NCI-H69 (cell line): Measurements from ENCODE around the gene EGFL7.

Experiments used
- DNase-seq: peaks from one replicate; lab custom pipeline; 2025; lab: John Stamatoyannopoulos, UW

The EGFL7 gene

DNA sequence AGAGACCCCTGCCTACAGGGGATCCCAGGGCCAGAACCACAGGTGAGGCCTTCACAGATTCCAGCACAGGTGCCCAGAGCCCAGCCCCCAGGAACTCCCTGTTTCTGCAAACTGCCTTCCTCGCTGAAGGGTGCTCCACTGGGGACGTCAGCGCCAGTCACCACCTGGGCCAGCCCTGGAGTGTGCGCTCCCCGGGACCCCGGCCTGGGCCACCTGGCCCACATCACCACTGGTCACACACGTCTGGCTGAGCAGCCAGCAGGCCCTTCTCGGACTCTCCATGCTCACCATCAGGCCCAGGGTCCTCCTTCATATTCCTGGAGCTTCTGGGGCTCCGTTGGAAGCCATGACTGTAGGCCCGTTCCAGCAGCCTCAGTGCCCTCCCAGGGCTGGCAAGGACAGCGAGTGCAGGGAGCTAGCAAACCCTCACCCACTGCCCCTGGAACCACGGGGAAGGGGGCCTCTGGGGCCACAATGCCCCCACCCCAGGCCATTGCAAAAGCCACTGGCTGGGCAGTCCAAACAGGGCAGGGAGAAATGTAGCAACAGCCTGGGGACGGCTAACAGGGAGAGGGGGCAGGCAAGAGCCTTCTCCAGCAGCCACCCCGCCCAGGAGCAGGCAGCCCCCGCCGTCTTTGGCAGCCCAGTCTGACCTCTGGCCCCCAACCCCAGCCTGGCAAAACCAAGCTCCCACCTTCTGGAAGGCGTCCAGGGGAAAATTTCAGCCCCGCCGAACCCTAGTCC, 23.2 kb downstream of the EGFL7 start:
- peak; percentile 36 for DNase-seq

DNA sequence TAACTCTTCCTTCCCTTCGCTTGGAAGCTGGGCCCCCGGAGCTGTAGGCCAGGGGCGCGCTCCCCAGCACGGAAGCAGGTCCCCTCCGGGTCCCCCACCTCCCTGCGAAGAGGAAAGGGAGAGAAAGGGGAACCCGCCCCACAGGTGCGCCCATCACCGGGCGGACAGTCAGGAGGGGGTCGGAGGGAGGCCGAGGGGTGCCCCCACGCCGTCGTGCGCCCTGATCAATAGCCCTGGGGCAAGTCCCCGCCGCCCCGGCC, 23.7 kb downstream of the EGFL7 start:
- no peak for DNase-seq

DNA sequence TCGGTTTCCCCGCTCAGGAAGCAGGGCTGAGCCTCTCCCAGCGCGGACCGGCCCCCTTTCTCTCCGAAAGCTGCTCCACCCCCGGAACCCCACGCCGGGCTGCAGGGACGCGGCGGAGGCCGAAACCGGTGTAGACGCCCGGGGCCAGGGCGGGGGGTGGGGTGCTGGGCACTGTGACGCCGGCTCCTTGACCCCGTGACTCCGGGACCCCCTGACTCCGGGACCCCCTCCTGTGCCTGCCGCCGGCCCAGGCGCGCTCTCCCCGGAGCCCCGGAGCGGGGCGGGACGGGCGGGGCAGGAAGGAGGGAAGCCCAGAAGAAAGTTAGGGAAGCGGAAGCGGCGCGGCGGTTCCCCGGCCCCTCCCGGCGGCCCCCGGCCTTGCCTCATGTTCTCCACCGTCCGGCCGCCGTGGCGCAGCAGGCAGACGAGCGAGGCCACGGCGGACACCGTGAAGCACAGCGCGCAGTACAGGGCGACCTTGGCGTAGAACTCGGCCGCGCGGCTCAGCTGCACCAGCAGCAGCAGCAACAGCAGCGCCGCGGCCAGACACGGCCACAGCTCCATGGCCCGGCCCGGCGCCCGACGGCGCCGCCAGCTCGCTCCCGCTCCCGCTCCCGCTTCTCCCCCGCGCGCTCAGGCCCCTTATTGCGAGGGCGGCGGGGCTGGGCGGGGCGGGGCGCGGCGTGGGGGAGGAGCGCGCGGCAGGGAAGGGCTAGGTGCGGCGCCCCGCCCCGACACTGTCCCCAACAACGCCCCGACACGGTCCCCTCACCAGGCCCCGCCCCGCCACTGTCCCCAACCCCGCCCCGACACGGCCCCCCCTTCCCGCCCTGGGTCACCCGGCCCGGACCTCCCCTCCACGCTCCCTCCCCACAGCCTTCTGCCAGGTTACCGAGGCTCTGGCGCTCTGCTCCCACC, 24.3 kb downstream of the EGFL7 start, which contains the start of gene AGPAT2:
TSS of gene AGPAT2 (minus strand) at position 664 of the 918 bp plus-strand sequence. CDS start at position 564, 100 bp downstream.
- peak; percentile 86 for DNase-seq

DNA sequence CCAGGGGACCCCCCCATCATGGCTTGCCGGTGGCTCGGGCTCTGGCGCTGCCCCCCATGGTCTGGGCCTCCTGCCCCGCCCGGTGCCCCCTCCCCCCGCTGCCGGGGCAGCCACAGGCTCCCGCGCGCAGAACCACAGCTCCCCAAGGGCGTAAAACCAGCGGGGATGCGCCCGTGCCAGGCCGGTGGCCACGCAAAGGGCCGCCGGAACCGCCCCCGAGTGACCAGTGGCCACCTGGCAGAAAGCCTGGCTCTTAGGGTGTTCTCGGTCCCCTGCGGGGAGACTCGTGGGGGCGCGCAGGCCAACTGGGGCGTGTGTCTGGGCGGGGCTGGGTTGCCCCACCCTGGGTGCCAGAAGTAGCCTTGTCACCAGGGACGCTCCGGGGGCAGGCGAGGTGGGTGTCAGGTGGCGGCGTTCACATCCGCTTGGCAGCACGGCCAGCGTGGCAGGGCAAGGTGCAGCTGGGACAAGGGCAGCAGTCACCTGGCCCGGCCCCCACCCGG, 25.1 kb downstream of the EGFL7 start:
- no peak for DNase-seq

DNA sequence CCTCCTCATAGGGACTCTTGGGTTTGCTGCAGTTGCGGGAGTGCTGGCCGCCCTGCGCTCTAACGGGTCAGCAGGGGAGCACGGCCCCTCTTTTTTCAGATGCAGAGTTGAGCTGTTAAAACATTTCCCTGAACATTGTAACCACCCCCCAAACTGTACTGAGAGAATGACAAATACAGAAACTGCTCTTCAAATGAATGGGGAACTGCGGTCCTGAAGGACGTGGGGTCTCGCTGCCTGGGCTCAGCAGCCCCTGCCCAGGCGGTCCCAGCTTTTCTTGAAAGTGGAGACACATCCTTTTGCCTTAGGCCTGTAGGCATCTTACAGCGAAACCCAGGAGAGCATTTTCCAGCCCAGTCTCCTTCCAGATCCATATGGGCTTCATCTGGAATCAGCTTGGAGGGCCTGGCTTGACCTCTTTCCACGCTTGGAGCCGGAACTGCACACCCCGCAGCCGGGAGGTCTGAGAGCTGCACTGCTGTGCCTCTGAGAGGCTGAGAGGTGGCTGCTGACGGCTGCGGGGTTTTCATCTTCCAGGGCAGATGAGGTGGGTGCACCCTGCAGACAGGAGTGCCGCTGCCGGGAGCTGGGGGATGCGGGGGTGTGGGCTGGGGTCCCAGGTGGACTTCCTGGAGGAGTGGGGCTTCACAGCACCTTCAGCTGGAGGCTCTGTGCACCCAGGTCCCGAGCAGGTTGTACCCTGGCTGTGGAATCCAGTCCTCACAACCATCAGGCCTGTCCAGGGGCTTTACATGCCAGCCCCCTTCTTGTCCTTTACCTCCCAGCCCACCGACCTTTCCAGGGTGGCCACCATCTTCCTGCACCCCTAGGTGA, 25.8 kb downstream of the EGFL7 start:
- DNase-seq = peak; percentile 22

DNA sequence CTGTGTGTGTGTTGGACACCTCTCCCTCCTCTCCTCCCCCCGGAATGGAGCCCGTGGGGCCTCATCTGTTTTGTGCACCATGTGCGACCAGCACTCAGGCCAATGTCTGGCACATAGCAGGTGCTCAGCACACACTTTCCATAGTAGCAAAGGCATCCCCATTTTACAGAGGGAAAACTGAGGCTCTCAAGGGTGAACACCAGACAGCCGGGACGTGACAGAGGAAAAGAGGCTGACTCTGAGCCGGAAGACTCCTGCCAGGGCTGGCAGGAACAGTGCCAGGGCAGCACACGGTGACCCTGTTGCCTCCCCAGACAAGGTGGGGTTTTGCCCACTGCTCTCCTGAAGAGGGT, 26.4 kb downstream of the EGFL7 start:
- no peak for DNase-seq

DNA sequence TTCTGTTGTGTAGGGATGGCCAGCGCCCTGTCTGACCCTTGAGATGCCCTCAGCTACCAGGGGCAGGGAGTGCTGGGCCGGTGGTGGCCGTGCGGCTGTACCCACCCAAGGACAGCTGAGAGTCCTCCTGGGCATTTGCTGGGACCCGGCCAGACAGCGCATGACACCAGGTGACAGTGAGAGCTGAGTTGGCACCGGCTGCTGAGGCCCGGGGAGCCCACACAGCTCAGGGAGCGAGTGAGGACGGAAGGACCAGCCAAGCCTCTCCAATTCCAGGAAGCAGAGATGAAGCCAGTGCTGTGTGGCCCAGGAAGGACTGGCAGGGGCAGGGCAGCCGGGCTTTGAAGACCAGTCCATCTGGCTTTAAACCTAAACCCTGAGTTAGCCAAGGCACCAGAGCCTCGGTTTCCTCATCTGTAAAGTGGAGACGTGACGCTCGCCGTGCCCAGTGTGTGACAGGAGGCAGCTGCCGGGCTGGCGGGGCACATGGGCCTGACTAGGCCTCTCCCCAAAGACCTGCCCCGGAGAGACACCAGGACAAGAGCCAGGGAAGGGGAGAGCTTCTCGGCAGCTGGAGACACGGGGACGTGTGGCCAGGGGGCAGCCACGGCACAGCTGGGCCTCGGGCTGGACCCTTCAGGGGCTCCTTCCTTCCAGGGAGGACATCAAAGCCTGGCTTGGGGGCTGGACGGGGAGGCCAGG, 27.5 kb downstream of the EGFL7 start:
- peak; percentile 45 for DNase-seq

DNA sequence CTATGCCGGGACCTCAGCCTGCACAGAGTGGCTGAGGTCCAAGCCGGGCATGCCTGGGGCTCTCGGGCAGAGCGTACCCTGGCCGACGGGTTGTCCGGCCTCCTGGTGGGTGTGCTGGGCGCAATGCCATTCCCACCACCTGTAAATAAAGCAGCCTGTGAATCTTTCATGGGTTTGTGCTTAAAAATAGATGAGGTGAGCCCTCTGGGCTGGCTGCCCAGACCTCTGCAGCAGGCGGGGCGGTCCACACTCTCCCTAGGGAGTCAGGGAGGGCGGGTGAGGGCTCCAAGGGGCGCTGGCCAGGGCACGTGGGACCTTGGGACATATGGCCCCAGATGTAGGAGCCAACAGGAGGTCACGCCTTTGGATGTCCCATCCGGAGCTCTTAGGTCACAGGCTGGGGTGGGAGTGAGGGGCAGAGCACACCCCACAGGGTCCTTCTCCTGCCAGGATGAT, 28.1 kb downstream of the EGFL7 start:
- peak; percentile 90 for DNase-seq

DNA sequence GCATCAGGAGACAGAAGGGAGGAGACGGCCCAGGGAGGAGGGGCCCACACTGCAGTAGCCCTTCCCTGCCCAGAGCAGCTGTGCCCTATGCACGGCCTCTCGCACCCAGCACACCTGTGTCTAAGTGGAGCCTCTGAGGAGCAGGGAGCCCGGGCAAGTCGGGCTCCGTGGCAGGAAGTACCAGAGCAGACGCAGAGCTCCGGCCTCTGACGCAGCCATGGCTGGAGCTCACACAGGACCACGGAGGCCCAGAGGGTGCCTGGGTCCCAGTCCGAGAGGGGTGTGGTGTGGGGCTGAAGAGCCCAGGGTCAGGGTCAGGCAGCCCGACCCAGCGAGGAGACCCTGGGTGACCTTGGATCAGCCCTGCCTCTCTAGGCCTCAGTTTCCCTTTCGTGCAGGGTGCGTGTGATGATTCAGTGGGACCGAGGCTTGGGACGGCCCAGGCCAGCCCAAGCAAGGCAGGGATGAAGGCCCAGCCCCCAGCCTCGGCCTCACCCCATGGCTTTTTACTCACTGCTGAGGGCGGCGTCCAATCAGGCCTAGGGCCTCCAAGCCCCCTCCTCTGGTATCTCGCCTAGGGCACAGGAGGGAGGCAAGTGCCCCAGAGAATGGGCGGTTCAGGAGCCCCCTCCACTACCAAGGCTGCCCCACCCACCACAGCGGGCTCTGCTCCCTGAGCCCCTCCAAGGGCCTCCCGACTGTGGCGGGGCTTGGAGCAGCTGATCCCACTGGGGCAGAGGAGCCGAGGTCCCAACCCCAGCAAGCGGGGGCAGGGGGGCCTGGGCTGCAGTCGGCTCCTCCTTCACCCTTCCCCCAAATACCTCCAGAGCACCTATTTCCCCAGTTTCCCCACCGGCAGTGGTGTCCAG, 28.8 kb downstream of the EGFL7 start:
- DNase-seq = peak; percentile 90

DNA sequence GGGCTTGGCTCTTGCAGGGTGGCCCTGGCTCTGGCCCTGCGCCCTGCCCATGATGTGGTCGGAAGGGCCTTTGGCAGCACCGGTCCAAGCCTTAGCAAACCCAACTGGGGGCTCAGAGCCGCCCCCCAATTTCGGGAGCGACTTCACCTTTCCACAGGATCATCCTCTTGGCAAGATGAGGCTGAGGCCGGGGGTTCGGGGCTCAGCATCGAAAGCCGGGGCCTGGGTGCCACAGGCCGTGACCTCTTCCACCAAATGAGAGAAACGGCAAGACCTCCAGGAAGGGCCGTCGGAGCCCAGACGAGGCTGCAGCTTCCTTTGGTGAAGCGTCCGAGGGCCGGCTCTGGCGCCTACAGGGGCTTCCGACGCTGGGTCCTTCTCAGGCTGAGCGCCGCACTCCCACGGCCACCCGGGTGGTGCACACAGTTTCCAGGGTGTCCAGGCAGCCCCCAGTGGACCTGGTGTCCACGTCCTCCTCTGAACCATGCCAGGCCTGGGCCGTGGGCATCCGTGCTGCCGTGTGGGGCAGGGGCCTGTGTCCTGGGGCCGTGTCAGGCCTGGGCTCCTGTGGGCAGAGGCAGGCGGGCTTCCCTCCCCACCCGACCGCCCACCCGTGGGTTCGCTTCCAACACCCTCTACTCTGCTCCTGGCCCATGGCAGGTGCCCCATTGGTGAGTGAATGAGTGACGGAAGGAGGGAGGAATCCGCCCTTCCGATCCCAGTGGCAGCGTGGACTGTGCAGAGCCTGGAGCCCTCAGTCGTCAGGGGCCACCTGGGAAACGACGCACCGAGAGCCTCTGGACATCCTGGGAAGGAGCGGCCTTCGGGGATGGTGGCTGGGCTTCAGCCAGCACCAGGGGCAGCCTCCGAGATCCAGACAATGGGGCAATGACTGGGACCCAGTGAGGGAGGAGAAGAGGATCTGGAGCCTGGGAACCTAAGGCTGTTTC, 29.7 kb downstream of the EGFL7 start:
- DNase-seq = no peak

DNA sequence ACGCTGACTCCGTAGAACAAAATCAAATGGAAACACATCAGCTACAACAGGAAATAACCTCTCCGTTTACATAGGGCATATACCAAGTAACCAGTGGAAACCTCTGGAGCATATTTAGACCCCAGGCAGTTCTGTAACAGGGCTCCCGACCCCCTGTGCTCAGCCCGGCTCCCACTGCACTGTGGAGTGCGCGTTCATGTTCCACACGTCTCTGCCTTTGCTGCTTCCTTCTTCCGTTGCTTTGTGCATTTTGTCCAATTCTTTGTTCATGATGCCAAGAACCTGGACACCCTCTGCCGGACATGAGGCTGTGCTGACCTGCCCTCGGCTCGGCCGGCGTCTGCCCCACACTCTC, 30.4 kb downstream of the EGFL7 start:
- no peak for DNase-seq

DNA sequence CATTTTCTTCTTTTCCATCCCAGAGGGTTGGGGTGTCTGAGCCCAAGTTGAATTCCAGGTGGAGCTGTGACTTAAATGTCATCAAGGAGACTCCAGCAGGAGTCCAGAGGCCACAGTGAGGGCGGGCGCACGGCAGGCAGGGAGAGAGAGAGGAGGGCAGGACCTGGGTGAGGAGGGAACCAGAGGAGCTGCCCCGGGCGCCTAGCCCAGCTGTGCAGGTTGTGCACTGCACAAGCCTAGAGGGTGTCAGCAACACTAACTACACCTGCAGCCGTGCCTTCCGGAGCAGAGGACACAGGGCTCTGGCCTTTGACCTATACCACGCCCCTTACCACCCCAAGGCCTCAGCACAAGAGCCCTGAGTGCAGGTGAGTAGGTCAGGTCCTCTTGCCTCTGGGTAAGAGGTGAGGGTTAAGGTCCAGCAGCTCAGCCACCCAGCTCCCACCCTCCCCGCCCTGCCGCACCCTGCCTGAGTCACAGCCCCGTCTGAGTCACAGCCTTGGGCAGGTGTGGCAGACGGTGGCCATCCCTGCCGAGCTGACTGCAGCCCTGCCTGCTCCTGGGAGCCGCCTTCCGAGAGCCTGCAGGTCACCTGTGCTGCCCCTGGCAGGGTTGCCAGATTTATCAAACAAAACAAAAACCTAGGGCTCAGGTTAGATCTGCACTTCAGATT, 30.9 kb downstream of the EGFL7 start:
- peak; percentile 83 for DNase-seq

DNA sequence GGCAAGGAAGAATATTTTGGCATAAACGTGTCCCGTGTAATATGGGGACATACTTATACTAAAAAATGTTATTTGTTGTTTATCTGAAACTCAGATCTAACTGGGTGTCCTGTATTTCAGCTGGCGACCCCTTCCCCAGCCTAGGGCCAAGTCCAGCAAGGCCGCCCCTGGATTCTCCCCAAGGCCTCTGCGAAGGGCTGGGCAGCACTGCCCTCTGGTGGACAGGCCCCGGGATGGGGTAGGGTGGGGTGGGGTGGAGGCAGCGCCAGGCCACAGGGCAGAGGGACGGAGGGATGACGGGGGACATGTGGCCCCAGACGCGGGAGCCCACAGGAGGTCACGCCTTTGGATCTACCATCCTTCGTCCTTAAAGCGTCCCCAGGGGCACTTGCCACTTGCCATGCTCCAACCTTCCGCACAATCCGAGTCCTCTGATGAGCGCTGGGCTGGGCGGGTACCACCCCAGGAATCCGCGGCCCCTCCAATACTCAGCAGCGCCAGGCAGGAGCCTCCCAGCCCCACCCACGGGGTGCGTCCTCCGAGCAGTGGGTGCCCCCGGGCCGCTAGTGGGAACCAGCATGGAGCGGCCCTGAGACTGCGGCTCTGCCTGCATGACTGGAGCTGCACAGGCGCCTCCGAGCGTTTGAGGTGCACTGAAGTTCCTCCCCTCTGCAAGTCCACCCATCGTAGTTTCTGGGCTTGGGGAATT, 31.6 kb downstream of the EGFL7 start:
- peak; percentile 77 for DNase-seq

DNA sequence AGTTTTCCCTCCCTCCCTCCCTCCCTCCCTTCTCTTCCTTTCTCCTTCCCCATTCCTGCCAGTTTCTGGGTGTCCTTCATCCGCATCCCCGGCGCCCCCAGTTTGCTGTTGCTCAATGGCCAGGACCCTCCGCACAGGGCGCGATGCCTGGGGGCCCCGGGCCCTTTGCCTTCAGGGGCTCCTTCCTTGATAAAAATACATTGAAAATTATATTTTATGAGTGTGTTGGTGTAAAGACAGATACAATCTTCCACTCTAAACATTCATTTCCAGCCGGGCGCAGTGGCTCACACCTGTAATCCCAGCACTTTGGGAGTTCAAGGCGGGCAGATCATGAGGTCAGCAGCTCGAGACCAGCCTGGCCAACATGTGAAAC, 32.1 kb downstream of the EGFL7 start:
- no peak for DNase-seq

DNA sequence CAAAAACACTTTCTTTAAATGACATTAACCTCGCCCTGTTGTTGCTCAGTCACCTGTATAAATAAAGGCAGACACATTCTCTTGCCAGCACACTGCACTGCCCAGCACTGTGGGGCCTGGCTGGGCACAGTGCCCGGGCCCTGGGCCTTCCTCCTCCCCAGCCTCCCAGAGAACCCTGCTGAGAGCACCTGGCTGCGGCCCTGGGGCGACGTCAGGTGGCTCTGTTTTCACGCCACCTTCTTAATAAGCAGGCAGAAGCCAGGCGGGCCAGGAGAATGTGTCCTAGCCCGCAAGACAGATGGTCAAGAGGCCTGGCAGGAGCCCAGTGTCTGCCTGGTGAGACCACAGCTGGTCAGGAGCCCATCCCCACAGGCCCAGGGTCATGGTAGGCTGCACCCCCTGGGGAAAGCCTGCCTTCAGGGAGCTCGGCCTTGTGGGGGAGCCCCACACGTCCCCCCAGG, 32.7 kb downstream of the EGFL7 start:
- peak; percentile 99 for DNase-seq

DNA sequence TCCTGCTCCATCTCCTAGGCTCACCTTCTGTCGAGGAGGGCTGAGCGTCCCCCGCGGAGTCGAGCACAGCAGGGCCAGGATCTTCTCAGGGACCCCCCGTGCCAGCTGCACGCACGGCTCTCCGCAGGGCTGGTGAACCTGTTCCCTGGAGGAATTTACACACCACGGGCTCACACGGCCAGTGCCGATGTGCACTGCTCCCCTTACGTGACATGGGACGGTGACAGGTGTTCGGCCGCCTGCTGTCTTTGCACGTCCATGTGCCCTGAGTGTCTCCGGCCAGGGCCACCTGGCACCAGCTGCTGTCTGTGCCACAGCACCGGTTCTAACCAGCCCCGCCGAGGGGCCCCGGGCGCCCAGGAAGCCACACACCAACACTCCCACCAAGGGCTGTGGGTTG, 33.2 kb downstream of the EGFL7 start:
- peak; percentile 97 for DNase-seq

DNA sequence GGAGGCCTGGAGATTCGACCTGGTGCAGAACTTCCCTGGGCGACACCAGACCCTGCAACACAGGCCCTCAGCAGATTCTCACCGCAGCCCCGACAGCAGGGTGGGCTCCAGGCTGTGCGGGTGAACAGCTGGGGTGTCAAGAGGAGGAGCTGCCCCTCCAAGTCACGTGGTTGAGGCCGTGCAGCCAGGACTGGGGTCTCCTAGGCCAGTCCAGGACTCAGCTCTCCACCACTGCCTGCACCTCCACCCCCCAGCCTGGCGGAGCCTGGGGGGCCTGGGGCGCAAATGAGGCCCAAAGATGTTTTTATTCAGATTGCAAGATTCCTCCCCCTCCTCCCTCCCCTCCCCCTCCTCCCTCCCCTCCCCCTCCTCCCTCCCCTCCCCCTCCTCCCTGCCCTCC, 33.8 kb downstream of the EGFL7 start:
- DNase-seq = no peak

DNA sequence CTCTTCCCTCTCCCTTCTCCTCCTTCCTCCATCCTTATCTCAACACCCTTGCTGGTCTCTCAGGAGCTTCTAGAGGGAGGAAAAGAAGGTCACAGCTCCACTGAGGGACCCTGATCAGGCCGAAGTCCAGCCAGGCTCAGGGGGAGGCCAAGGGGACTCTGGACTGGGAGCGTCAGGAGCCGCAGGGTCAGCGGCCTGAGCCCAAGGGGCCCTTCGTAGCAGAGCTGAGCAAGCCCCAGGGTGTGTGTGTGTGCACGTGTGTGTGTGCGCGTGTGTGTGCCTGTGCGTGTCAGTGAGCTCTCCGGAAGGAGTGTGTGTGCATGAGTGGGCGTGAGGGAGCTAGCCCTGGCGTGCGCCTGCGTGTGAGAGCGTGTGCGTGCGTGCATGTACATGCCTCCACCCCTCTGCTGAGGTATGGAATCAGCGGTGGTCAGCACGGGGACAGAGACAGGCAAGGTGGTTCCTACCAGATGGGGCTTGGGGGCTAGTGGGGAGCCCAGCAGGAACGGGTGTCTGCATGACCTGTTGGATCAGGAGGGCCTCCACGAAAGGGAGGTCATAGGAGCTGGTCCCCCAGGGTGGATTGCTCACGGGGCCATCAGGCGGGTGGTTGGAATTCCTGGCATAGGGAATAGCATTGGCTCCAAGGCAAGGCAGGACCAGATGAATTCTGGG, 34.6 kb downstream of the EGFL7 start:
- DNase-seq = peak; percentile 50
